SU-DHL-6 (cell line): ENCODE data around the gene PLPP1.

ENCODE experiments used
- H2AFZ ChIP-seq: fragments of 200-600 bp; sonication (generic); 2 replicates; pipeline ENCODE4 v1.6.1; 2014; ENCODE audit warnings: low read depth, mild to moderate bottlenecking, moderate library complexity, mixed read lengths, antibody characterized with exemption, low read length; ENCODE audit not compliant: severe bottlenecking
- H3F3A ChIP-seq: fragments of 200-600 bp; shearing (Covaris generic); 2 replicates; pipeline ENCODE4 v1.6.0; 2016; ENCODE audit warnings: antibody characterized with exemption, mild to moderate bottlenecking; ENCODE audit not compliant: insufficient read depth
- H3K27ac ChIP-seq: fragments of 200-600 bp; sonication (generic); 2 replicates; pipeline ENCODE4 v1.5.1; 2016; ENCODE audit warnings: low read depth, mild to moderate bottlenecking, low read length, moderate library complexity, mixed read lengths
- H3K27me3 ChIP-seq: fragments of 200-600 bp; sonication (generic), shearing (Covaris generic); 2 replicates; pipeline ENCODE4 v1.6.0; 2014; ENCODE audit warnings: mild to moderate bottlenecking, low read length
- H3K36me3 ChIP-seq: fragments of 200-600 bp; sonication (generic); 2 replicates; pipeline ENCODE4 v1.6.1; 2014; ENCODE audit warnings: mild to moderate bottlenecking, low read length, mixed read lengths
- H3K4me2 ChIP-seq: fragments of 300-600, 200-600 bp; shearing (Covaris generic), sonication (generic); 2 replicates; pipeline ENCODE4 v1.6.0; 2014; ENCODE audit warnings: low read length, low read depth, mild to moderate bottlenecking; ENCODE audit not compliant: poor library complexity, severe bottlenecking
- H3K4me3 ChIP-seq: fragments of 200-600 bp; sonication (generic); 2 replicates; pipeline ENCODE4 v1.5.1; 2014; ENCODE audit warnings: antibody characterized with exemption, low read length, mild to moderate bottlenecking, mixed read lengths; ENCODE audit not compliant: insufficient read depth, poor library complexity, severe bottlenecking
- H3K79me2 ChIP-seq: fragments of 200-600 bp; sonication (generic); 2 replicates; pipeline ENCODE4 v1.6.1; 2014; ENCODE audit warnings: mild to moderate bottlenecking, low read length, moderate library complexity; ENCODE audit not compliant: insufficient read depth
- H3K9ac ChIP-seq: fragments of 200-600 bp; sonication (generic); 2 replicates; pipeline ENCODE4 v1.7.0; 2014; ENCODE audit warnings: mild to moderate bottlenecking, low read length
- H3K9me2 ChIP-seq: fragments of 200-600 bp; sonication (generic); replicated peaks from 2 replicates; pipeline ENCODE4 v1.6.1; 2014; ENCODE audit warnings: low read length; ENCODE audit not compliant: insufficient read depth
- H3K9me3 ChIP-seq: fragments of 200-600 bp; sonication (generic); 2 replicates; pipeline ENCODE4 v1.6.1; 2014; ENCODE audit warnings: low read length, mixed read lengths; ENCODE audit not compliant: insufficient read depth
- H4K20me1 ChIP-seq: fragments of 200-600 bp; sonication (generic); 2 replicates; pipeline ENCODE4 v1.6.1; 2014; ENCODE audit warnings: low read depth, mild to moderate bottlenecking, antibody characterized with exemption, low read length, moderate library complexity, mixed read lengths
- EZH2phosphoT487 ChIP-seq: fragments of 200-600 bp; sonication (generic), shearing (Covaris generic); conservative IDR thresholded peaks from 2 replicates; pipeline ENCODE4 v1.6.1; 2018; ENCODE audit warnings: mild to moderate bottlenecking, antibody characterized with exemption, low read length, moderate library complexity, mixed read lengths
- TF ChIP-seq, protein P1 (sequence below): fragments of 200-600 bp; sonication (generic); IDR thresholded peaks from one replicate; pipeline ENCODE4 v1.5.1; 2017; ENCODE audit warnings: antibody characterized with exemption, mild to moderate bottlenecking, low read length, moderate library complexity; ENCODE audit not compliant: insufficient read depth, poor library complexity, severe bottlenecking

Gene PLPP1

GRCh38 chr5:55510523-55510880 is 24.3 kb downstream of the PLPP1 start:
- Histone ChIP-seq H4K20me1 (peaks cover 10% of the 10 kb centered on the region), H3K9me3 (no peaks in the 10 kb centered on the region), H3K4me2 (no peak overlapping the region), H2AFZ (no peak overlapping the region), H3F3A (no peaks in the 10 kb centered on the region), H3K4me3 (no peak overlapping the region), H3K27me3 (no peaks in the 10 kb centered on the region), H3K27ac (no peak overlapping the region), H3K79me2 (peaks cover 43% of the 10 kb centered on the region), H3K36me3 (no peaks in the 10 kb centered on the region), H3K9me2 (no peaks in the 10 kb centered on the region), H3K9ac (no peak overlapping the region)
- TF ChIP-seq EZH2phosphoT487: no peak
- TF ChIP-seq, protein P1, sequence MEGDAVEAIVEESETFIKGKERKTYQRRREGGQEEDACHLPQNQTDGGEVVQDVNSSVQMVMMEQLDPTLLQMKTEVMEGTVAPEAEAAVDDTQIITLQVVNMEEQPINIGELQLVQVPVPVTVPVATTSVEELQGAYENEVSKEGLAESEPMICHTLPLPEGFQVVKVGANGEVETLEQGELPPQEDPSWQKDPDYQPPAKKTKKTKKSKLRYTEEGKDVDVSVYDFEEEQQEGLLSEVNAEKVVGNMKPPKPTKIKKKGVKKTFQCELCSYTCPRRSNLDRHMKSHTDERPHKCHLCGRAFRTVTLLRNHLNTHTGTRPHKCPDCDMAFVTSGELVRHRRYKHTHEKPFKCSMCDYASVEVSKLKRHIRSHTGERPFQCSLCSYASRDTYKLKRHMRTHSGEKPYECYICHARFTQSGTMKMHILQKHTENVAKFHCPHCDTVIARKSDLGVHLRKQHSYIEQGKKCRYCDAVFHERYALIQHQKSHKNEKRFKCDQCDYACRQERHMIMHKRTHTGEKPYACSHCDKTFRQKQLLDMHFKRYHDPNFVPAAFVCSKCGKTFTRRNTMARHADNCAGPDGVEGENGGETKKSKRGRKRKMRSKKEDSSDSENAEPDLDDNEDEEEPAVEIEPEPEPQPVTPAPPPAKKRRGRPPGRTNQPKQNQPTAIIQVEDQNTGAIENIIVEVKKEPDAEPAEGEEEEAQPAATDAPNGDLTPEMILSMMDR: no peak

DNA sequence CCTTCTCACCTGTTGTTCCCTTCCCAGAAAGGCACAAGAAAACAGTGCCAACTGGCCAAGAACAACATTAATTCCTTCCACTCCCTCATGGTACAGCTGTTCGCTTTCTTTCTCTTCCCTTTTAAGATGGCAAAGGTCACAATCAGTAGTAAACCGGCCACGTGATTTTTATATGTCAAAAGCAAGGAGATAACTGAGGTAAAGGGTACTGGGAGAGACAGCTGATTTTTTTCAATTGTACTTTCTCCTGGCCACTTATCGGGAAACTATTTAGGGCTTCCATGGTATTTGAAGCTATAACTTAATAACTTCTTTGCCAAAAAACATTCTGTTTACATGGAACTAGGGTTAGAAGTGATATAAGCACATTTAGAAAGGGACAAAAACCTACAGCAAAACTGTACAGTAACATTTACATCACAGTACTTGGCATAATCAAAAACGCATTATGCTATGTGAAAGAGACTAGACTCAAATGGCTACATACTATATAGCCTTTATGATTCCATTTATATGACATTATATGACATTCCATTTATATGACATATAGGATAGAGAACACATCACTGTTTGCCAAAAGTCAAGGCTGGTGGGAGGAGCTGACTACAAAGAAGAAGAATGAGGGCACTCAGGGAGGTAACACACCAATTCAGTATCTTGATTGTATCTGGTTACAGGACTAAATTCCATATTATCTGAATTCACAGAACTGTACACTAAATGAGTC is 24.8 kb downstream of the PLPP1 start:
- Histone ChIP-seq H3K4me2 (no peak overlapping the region), H4K20me1 (peaks cover 10% of the 10 kb centered on the region), H3F3A (no peaks in the 10 kb centered on the region), H3K4me3 (no peak overlapping the region), H3K9ac (no peak overlapping the region), H3K36me3 (no peaks in the 10 kb centered on the region), H3K79me2 (peaks cover 40% of the 10 kb centered on the region), H3K27me3 (no peaks in the 10 kb centered on the region), H3K9me3 (no peaks in the 10 kb centered on the region), H2AFZ (no peak overlapping the region), H3K9me2 (no peaks in the 10 kb centered on the region), H3K27ac (no peak overlapping the region)
- TF ChIP-seq, protein P1: no peak
- TF ChIP-seq EZH2phosphoT487: no peak

DNA sequence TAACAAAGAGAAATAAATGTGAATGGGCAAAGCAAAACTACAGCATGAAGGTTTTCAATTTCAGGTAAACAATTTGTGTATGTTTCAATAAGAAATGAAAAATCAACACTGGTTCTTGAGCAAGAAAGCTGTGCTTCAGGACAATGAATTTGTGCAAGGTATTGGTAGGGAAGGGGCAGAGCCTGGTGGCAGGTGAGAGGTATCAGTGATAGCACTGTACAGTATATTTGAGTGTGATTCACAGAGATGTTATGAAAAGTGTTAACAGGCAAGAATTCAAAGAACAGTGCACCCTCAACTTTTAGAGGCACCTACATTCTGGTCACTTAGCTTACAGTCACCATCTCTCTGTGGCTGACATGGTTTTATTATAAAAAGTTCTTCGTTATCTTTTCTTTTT is 25.7 kb downstream of the PLPP1 start:
- peaks cover 35% of the 10 kb centered on the region; the same call in 1 of the 2 replicates for H3K79me2 ChIP-seq
- TF ChIP-seq, protein P1: no peak
- no peak for TF ChIP-seq EZH2phosphoT487
- H3K9me2 ChIP-seq: no peaks in the 10 kb centered on the region
- H3K9ac ChIP-seq: no peak overlapping the region
- H3K36me3 ChIP-seq: no peaks in the 10 kb centered on the region
- H3K9me3 ChIP-seq: no peaks in the 10 kb centered on the region
- no peaks in the 10 kb centered on the region for H3K27me3 ChIP-seq
- H2AFZ ChIP-seq: no peak overlapping the region
- H4K20me1 ChIP-seq: peaks cover 10% of the 10 kb centered on the region
- no peaks in the 10 kb centered on the region for H3F3A ChIP-seq
- no peak overlapping the region for H3K27ac ChIP-seq
- no peak overlapping the region for H3K4me3 ChIP-seq
- H3K4me2 ChIP-seq: no peak overlapping the region
